Endodermal cell (in vitro differentiated cells): ENCODE results near the gene ARL6IP5. TPM values are rescaled to one million over a fixed set of nuclear protein-coding genes. Genes with fewer than 3 reads are reported as not detected.

Experiments
- DNase-seq: peaks from one replicate; pipeline ENCODE4 v3.0.0-alpha.2; 2017
- H3K27ac ChIP-seq: 2 replicates; pipeline ENCODE4 v1.5.1; 2013; ENCODE audit warnings: mild to moderate bottlenecking, low read depth, low read length, moderate library complexity
- H3K27me3 ChIP-seq: 2 replicates; pipeline ENCODE4 v1.6.1; 2013; ENCODE audit warnings: mild to moderate bottlenecking, low read length, moderate library complexity; ENCODE audit not compliant: insufficient read depth, control insufficient read depth, poor library complexity, severe bottlenecking
- H3K36me3 ChIP-seq: 2 replicates; pipeline ENCODE4 v1.7.0; 2013; ENCODE audit warnings: mild to moderate bottlenecking, low read length, moderate library complexity; ENCODE audit not compliant: control insufficient read depth, insufficient read depth
- H3K4me1 ChIP-seq: one replicate; pipeline ENCODE4 v1.7.0; 2013; ENCODE audit warnings: low read length; ENCODE audit not compliant: control insufficient read depth, insufficient read depth
- H3K4me3 ChIP-seq: 2 replicates; pipeline ENCODE4 v1.5.1; 2013; ENCODE audit warnings: mild to moderate bottlenecking, low read length, moderate library complexity
- H3K9ac ChIP-seq: 2 replicates; pipeline ENCODE4 v1.6.1; 2013; ENCODE audit warnings: mild to moderate bottlenecking, low read length, moderate library complexity; ENCODE audit not compliant: poor library complexity, severe bottlenecking; ENCODE audit errors: extremely low read depth
- H3K9me3 ChIP-seq: 2 replicates; pipeline ENCODE4 v1.6.1; 2013; ENCODE audit warnings: mild to moderate bottlenecking, low read length, moderate library complexity; ENCODE audit not compliant: control insufficient read depth
- H3K27ac Mint-ChIP-seq: 2 replicates; pipeline ENCODE4 v1.8.0; 2020; ENCODE audit warnings: mixed read lengths
- H3K27me3 Mint-ChIP-seq: 2 replicates; pipeline ENCODE4 v1.8.0; 2021; ENCODE audit warnings: mild to moderate bottlenecking, mixed read lengths; ENCODE audit not compliant: insufficient read depth
- H3K36me3 Mint-ChIP-seq: 2 replicates; pipeline ENCODE4 v1.8.0; 2020; ENCODE audit warnings: low read depth, mixed read lengths
- H3K4me1 Mint-ChIP-seq: 2 replicates; pipeline ENCODE4 v1.8.0; 2020; ENCODE audit warnings: mixed read lengths
- H3K4me3 Mint-ChIP-seq: 2 replicates; pipeline ENCODE4 v1.8.0; 2020; ENCODE audit warnings: mild to moderate bottlenecking, moderate library complexity, mixed read lengths
- H3K9me3 Mint-ChIP-seq: 2 replicates; pipeline ENCODE4 v1.8.0; 2020; ENCODE audit warnings: mild to moderate bottlenecking, mixed read lengths
- WGBS, 2 experiments: methylation state at CpG; one replicate each; pipeline versions ENCODE4 v1.1.5 to v1.1.7; 2013; ENCODE audit warnings: missing lambda C conversion rate in 2 of 2, mixed read lengths in 1 of 2; ENCODE audit not compliant: insufficient coverage in 1 of 2, insufficient read length in 1 of 2; 5-methylcytosine and 5-hydroxymethylcytosine counted together
- total RNA-seq, 2 donors: library from RNA; stranded (reverse); fragmentation: NEBNext Ultra II Directional in 1 of 2; extraction: Animal tissue kit (Norgen Biotek cat#: 25700) in 1 of 2; gene quantifications; 2 replicates in 1 of 2; 3 replicates in 1 of 2; pipeline ENCODE4 v1.2.1, GENCODE V29; 2021
- TF ChIP-seq, protein P1 (sequence below): fragments of 200-600 bp; sonication (generic); conservative IDR thresholded peaks from 2 replicates; pipeline ENCODE4 v1.5.0; 2021; ENCODE audit warnings: antibody characterized with exemption, mild to moderate bottlenecking

ARL6IP5 gene
- total RNA-seq, 2 donors from 2014 or later: 20.6 to 28.7 TPM

- Mint-ChIP-seq H3K4me1 (no peaks in the 10 kb centered on the region), H3K9me3 (no peaks in the 10 kb centered on the region), H3K27me3 (peaks cover 51% of the 10 kb centered on the region), H3K36me3 (no peaks in the 10 kb centered on the region), H3K27ac (no peak overlapping the region), H3K4me3 (no peak overlapping the region)
- Histone ChIP-seq H3K4me3 (no peak overlapping the region), H3K27me3 (peaks cover 46% of the 10 kb centered on the region), H3K4me1 (no peaks in the 10 kb centered on the region), H3K9ac (no peak overlapping the region), H3K9me3 (no peaks in the 10 kb centered on the region), H3K27ac (no peak overlapping the region), H3K36me3 (no peaks in the 10 kb centered on the region)
- DNase-seq: no peak
- TF ChIP-seq, protein P1, sequence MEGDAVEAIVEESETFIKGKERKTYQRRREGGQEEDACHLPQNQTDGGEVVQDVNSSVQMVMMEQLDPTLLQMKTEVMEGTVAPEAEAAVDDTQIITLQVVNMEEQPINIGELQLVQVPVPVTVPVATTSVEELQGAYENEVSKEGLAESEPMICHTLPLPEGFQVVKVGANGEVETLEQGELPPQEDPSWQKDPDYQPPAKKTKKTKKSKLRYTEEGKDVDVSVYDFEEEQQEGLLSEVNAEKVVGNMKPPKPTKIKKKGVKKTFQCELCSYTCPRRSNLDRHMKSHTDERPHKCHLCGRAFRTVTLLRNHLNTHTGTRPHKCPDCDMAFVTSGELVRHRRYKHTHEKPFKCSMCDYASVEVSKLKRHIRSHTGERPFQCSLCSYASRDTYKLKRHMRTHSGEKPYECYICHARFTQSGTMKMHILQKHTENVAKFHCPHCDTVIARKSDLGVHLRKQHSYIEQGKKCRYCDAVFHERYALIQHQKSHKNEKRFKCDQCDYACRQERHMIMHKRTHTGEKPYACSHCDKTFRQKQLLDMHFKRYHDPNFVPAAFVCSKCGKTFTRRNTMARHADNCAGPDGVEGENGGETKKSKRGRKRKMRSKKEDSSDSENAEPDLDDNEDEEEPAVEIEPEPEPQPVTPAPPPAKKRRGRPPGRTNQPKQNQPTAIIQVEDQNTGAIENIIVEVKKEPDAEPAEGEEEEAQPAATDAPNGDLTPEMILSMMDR: no peak
- 92% methylated on average over 2 of the region's 2 CpGs; no CpG with 5 or more reads in 1 of the 2 experiments for WGBS, 2 experiments
These were observed 52.7 kb downstream of the ARL6IP5 start for GRCh38 chr3:69137412-69137811.

GRCh38 chr3:69141313-69141712 is 56.6 kb downstream of the ARL6IP5 start:
- DNase-seq: no peak
- Histone ChIP-seq H3K9ac (no peak overlapping the region), H3K36me3 (no peaks in the 10 kb centered on the region), H3K9me3 (no peaks in the 10 kb centered on the region), H3K27ac (no peak overlapping the region), H3K4me3 (no peak overlapping the region), H3K4me1 (peaks cover 10% of the 10 kb centered on the region), H3K27me3 (peaks cover 47% of the 10 kb centered on the region)
- Mint-ChIP-seq H3K27ac (no peak overlapping the region), H3K27me3 (peaks cover 74% of the 10 kb centered on the region), H3K4me1 (peaks cover 22% of the 10 kb centered on the region), H3K4me3 (no peak overlapping the region), H3K9me3 (no peaks in the 10 kb centered on the region), H3K36me3 (no peaks in the 10 kb centered on the region)
- TF ChIP-seq, protein P1: no peak

- Histone ChIP-seq H3K4me3 (no peak overlapping the region), H3K27me3 (peaks cover 47% of the 10 kb centered on the region), H3K9me3 (no peaks in the 10 kb centered on the region), H3K4me1 (peaks cover 10% of the 10 kb centered on the region), H3K27ac (no peak overlapping the region), H3K9ac (no peak overlapping the region), H3K36me3 (no peaks in the 10 kb centered on the region)
- peaks cover 74% of the 10 kb centered on the region for H3K27me3 Mint-ChIP-seq
- H3K36me3 Mint-ChIP-seq: no peaks in the 10 kb centered on the region
- H3K4me1 Mint-ChIP-seq: peaks cover 22% of the 10 kb centered on the region
- DNase-seq: no peak
- TF ChIP-seq, protein P1: no peak
- WGBS, 2 experiments: 94% methylated on average over 3 of the region's 3 CpGs; no CpG with 5 or more reads in 1 of the 2 experiments
- H3K27ac Mint-ChIP-seq: no peak overlapping the region
- H3K4me3 Mint-ChIP-seq: no peak overlapping the region
- H3K9me3 Mint-ChIP-seq: no peaks in the 10 kb centered on the region
These were observed 57.4 kb downstream of the ARL6IP5 start for GRCh38 chr3:69142090-69142489.
